ENCODE measurements around the gene LPIN1. TPM values are rescaled to one million over a fixed set of nuclear protein-coding genes. Genes with fewer than 3 reads are reported as not detected.
A peak's percentile ranks its signal among the peaks of the same experiment; 100 is the strongest.

LPIN1 gene
- total RNA-seq, 2 experiments from 2014 or later, result 54.0 to 57.8 TPM

- peaks cover 45% of the 10 kb centered on the region for H3K4me1 Mint-ChIP-seq
- no peak overlapping the region for H3K27ac Mint-ChIP-seq
- peaks cover 9% of the 10 kb centered on the region for H3K36me3 Mint-ChIP-seq (ENCODE audit: low read depth)
Measured at GRCh38 chr2:11742702-11743357, 3.6 kb upstream of the LPIN1 start.

GRCh38 chr2:11743366-11743765, 3.1 kb upstream of the LPIN1 start:
- DNase-seq, result no peak
- peak overlapping the region; percentile 85 for H3K27ac Mint-ChIP-seq
- H3K36me3 Mint-ChIP-seq (ENCODE audit: low read depth), result peaks cover 9% of the 10 kb centered on the region
- H3K27me3 Mint-ChIP-seq, result no peaks in the 10 kb centered on the region
- ChIA-PET POLR2A (interaction anchor here (0.9 to 4.8 kb wide), 5 partner anchors 10 to 977 kb away, joined by 3 to 39 read pairs (median 17); no protein-coding TSS in a partner anchor), CTCF (interaction anchor here (2.1 to 6.2 kb wide), 6 partner anchors 10 to 50 kb away, joined by 9 to 75 read pairs (median 16); no protein-coding TSS in a partner anchor)
- H3K9me3 Mint-ChIP-seq, result no peaks in the 10 kb centered on the region
- H3K4me1 Mint-ChIP-seq, result peaks cover 49% of the 10 kb centered on the region
- H3K4me3 Mint-ChIP-seq, result no peak overlapping the region

More at GRCh38 chr2:11742702-11743357, 3.6 kb upstream of the LPIN1 start:
- no peak for DNase-seq
- ChIA-PET POLR2A (interaction anchor here (0.9 to 1.0 kb wide), 2 partner anchors 9 to 977 kb away, joined by 3 read pairs; no protein-coding TSS in a partner anchor), CTCF (interaction anchor here (1.6 to 3.6 kb wide), 5 partner anchors 10 to 50 kb away, joined by 5 to 21 read pairs (median 18); no protein-coding TSS in a partner anchor)
- Mint-ChIP-seq H3K9me3 (no peaks in the 10 kb centered on the region), H3K4me3 (no peak overlapping the region), H3K27me3 (no peaks in the 10 kb centered on the region)

- ChIA-PET CTCF (interaction anchor here (0.7 to 6.2 kb wide), 11 partner anchors 8 to 267 kb away, joined by 3 to 75 read pairs (median 9); no protein-coding TSS in a partner anchor), POLR2A (interaction anchor here (0.9 to 4.8 kb wide), 6 partner anchors 10 to 976 kb away, joined by 3 to 39 read pairs (median 23); no protein-coding TSS in a partner anchor)
- Mint-ChIP-seq H3K9me3 (no peaks in the 10 kb centered on the region), H3K4me3 (peak overlapping the region; percentile 47), H3K36me3 (ENCODE audit: low read depth) (peaks cover 9% of the 10 kb centered on the region), H3K27ac (peak overlapping the region; percentile 85), H3K27me3 (no peaks in the 10 kb centered on the region), H3K4me1 (peaks cover 54% of the 10 kb centered on the region)
- DNase-seq, result peak; percentile 82
Measured at GRCh38 chr2:11743846-11744553, 2.4 kb upstream of the LPIN1 start.

GRCh38 chr2:11744631-11745394, 1.6 kb upstream of the LPIN1 start:
- peaks cover 62% of the 10 kb centered on the region for H3K4me1 Mint-ChIP-seq
- POLR2A ChIA-PET, result interaction anchor here (1.9 to 4.8 kb wide), 5 partner anchors 9 to 34 kb away, joined by 5 to 39 read pairs (median 29); no protein-coding TSS in a partner anchor
- CTCF ChIA-PET, result interaction anchor here (0.7 to 6.2 kb wide), 12 partner anchors 8 to 268 kb away, joined by 3 to 75 read pairs (median 7); no protein-coding TSS in a partner anchor
- H3K9me3 Mint-ChIP-seq, result no peaks in the 10 kb centered on the region
- DNase-seq, result no peak
- H3K27me3 Mint-ChIP-seq, result no peaks in the 10 kb centered on the region
- peaks cover 9% of the 10 kb centered on the region for H3K36me3 Mint-ChIP-seq (ENCODE audit: low read depth)
- H3K27ac Mint-ChIP-seq, result peak overlapping the region; percentile 85
- peak overlapping the region; percentile 35 for H3K4me3 Mint-ChIP-seq

- Mint-ChIP-seq H3K4me3 (peak overlapping the region; percentile 66), H3K9me3 (no peaks in the 10 kb centered on the region), H3K36me3 (ENCODE audit: low read depth) (peaks cover 9% of the 10 kb centered on the region), H3K27me3 (no peaks in the 10 kb centered on the region), H3K4me1 (peaks cover 72% of the 10 kb centered on the region), H3K27ac (peak overlapping the region; percentile 68)
- CTCF ChIA-PET, result interaction anchor here (1.1 to 6.2 kb wide), 8 partner anchors 7 to 56 kb away, joined by 3 to 75 read pairs (median 11); no protein-coding TSS in a partner anchor
- POLR2A ChIA-PET, result interaction anchor here (0.6 to 4.8 kb wide), 6 partner anchors 9 to 933 kb away, joined by 3 to 39 read pairs (median 17); partner anchors contain the start of gene PDIA6
- no peak for DNase-seq
Measured at GRCh38 chr2:11745613-11746375, 638 bp upstream of the LPIN1 start.

- H3K27me3 Mint-ChIP-seq, result no peaks in the 10 kb centered on the region
- ChIA-PET POLR2A (interaction anchor here (0.6 to 4.8 kb wide), 10 partner anchors 7 to 96 kb away, joined by 3 to 39 read pairs (median 4); no protein-coding TSS in a partner anchor), CTCF (interaction anchor here (0.7 to 6.2 kb wide), 8 partner anchors 8 to 57 kb away, joined by 3 to 75 read pairs (median 5); no protein-coding TSS in a partner anchor)
- H3K27ac Mint-ChIP-seq, result peak overlapping the region; percentile 88
- DNase-seq, result no peak
- H3K4me1 Mint-ChIP-seq, result peaks cover 83% of the 10 kb centered on the region
- no peaks in the 10 kb centered on the region for H3K9me3 Mint-ChIP-seq
- peaks cover 9% of the 10 kb centered on the region for H3K36me3 Mint-ChIP-seq (ENCODE audit: low read depth)
- H3K4me3 Mint-ChIP-seq, result peak overlapping the region; percentile 92
Measured at GRCh38 chr2:11746807-11747459, 501 bp downstream of the LPIN1 start.

- H3K4me3 Mint-ChIP-seq, result peak overlapping the region; percentile 92
- ChIA-PET CTCF (interaction anchor here (1.2 to 6.2 kb wide), 3 partner anchors 9 to 31 kb away, joined by 4 to 75 read pairs (median 9); no protein-coding TSS in a partner anchor), POLR2A (interaction anchor here (1.2 to 4.8 kb wide), 3 partner anchors 9 to 30 kb away, joined by 3 to 39 read pairs (median 29); no protein-coding TSS in a partner anchor)
- no peaks in the 10 kb centered on the region for H3K9me3 Mint-ChIP-seq
- peaks cover 9% of the 10 kb centered on the region for H3K36me3 Mint-ChIP-seq (ENCODE audit: low read depth)
- DNase-seq, result peak; percentile 41
- H3K27me3 Mint-ChIP-seq, result no peaks in the 10 kb centered on the region
- H3K4me1 Mint-ChIP-seq, result peaks cover 89% of the 10 kb centered on the region
- H3K27ac Mint-ChIP-seq, result peak overlapping the region; percentile 88
Measured at GRCh38 chr2:11748018-11748860, 1.8 kb downstream of the LPIN1 start.

- H3K27ac Mint-ChIP-seq, result peak overlapping the region; percentile 88
- peak overlapping the region; percentile 92 for H3K4me3 Mint-ChIP-seq
- DNase-seq, result no peak
- no peaks in the 10 kb centered on the region for H3K27me3 Mint-ChIP-seq
- ChIA-PET CTCF (interaction anchor here (2.3 to 6.2 kb wide), 2 partner anchors 30 to 56 kb away, joined by 6 to 75 read pairs; no protein-coding TSS in a partner anchor), POLR2A (interaction anchor here (1.2 kb wide), 1 partner anchor 29 kb away, joined by 3 read pairs; no protein-coding TSS in a partner anchor)
- H3K9me3 Mint-ChIP-seq, result no peaks in the 10 kb centered on the region
- peaks cover 9% of the 10 kb centered on the region for H3K36me3 Mint-ChIP-seq (ENCODE audit: low read depth)
- peaks cover 89% of the 10 kb centered on the region for H3K4me1 Mint-ChIP-seq
Measured at GRCh38 chr2:11748861-11749645, 2.6 kb downstream of the LPIN1 start.

GRCh38 chr2:11749646-11750349, 3.4 kb downstream of the LPIN1 start:
- H3K27me3 Mint-ChIP-seq, result no peaks in the 10 kb centered on the region
- POLR2A ChIA-PET, result interaction anchor here (1.2 to 1.4 kb wide), 2 partner anchors 25 to 29 kb away, joined by 3 to 4 read pairs; no protein-coding TSS in a partner anchor
- H3K36me3 Mint-ChIP-seq (ENCODE audit: low read depth), result peaks cover 9% of the 10 kb centered on the region
- H3K9me3 Mint-ChIP-seq, result no peaks in the 10 kb centered on the region
- CTCF ChIA-PET, result interaction anchor here (0.9 to 2.4 kb wide), 4 partner anchors 11 to 57 kb away, joined by 3 to 20 read pairs (median 9); no protein-coding TSS in a partner anchor
- H3K4me3 Mint-ChIP-seq, result peak overlapping the region; percentile 92
- peak overlapping the region; percentile 88 for H3K27ac Mint-ChIP-seq
- H3K4me1 Mint-ChIP-seq, result peaks cover 89% of the 10 kb centered on the region
- DNase-seq, result no peak

Data from activated CD4-positive, alpha-beta memory T cell treated with anti-CD3 and anti-CD28 coated beads, Interleukin-2, amount 10 ng/mL, durations not matched to agents 7 days and 5 days (primary cell).